Lower leg skin (tissue), 4 donors: ENCODE results near the gene GKAP1. TPM values are rescaled to one million over a fixed set of nuclear protein-coding genes. Genes with fewer than 3 reads are reported as not detected.
"Not testable (repeated sequence)": the region's sequence is repeated elsewhere in the genome, so short reads cannot be mapped to it uniquely, and the experiment has no call there.

Experiments
- DNase-seq, 2 donors: peaks; one replicate each; pipeline ENCODE4 v3.0.0-alpha.2; 2019; ENCODE audit warnings: low spot score in 2 of 2
- H3K4me3 ChIP-seq: fragments of 200-600 bp; sonication (generic); 2 replicates; pipeline ENCODE4 v1.5.1; 2017; ENCODE audit warnings: mild to moderate bottlenecking, low read depth; ENCODE audit not compliant: poor library complexity, severe bottlenecking
- CTCF ChIP-seq, 3 donors: fragments of 450-650 bp; IDR thresholded peaks; one replicate each; pipeline ENCODE4 v1.5.1; 2016; ENCODE audit warnings: antibody characterized with exemption in 3 of 3, mild to moderate bottlenecking in 3 of 3, moderate library complexity in 2 of 3
- POLR2A ChIP-seq, 2 donors: fragments of 450-650 bp; IDR thresholded peaks; one replicate each; pipeline ENCODE4 v1.6.1; 2016 to 2017; ENCODE audit warnings: antibody characterized with exemption in 2 of 2, mild to moderate bottlenecking in 1 of 2, moderate library complexity in 1 of 2
- WGBS, 2 donors: methylation state at CpG; one replicate each; pipeline ENCODE4 v1.1.5; 2018; 5-methylcytosine and 5-hydroxymethylcytosine counted together
- intact Hi-C: fragments of 100-400 bp; cut with DNase I; formaldehyde crosslinking; loops from one replicate; pipeline ENCODE4 v1.15.0; 2023; ENCODE audit warnings: low total_unique reads
- total RNA-seq, 4 donors: library from RNA; depleted of rRNA; stranded (reverse); fragments of >200 nt; gene quantifications; one replicate each; pipeline ENCODE4 v1.1.0, GENCODE V29; 2016

Gene GKAP1
- total RNA-seq, 4 donors from 2014 or later, result 1.3 to 4.5 (median 2.6) TPM

GRCh38 chr9:83765376-83765775 is 52.2 kb downstream of the GKAP1 start:
- TF ChIP-seq CTCF (IDR thresholded peaks at IDR 0.05) (no peak), POLR2A (IDR thresholded peaks at IDR 0.05) (no peak)
- DNase-seq, result no peak
- WGBS, 2 donors, result 87 to 93% methylated on average over 5 of the region's 5 CpGs
- intact Hi-C loops, result no loop called here
- H3K4me3 ChIP-seq, result no peak overlapping the region

- no peak for DNase-seq
- intact Hi-C loops, result no loop called here
- TF ChIP-seq CTCF (IDR thresholded peaks at IDR 0.05), result no peak
- TF ChIP-seq POLR2A (IDR thresholded peaks at IDR 0.05), result no peak
- no peak overlapping the region for H3K4me3 ChIP-seq
Observed at GRCh38 chr9:83754383-83754977, 63.1 kb downstream of the GKAP1 start.

GRCh38 chr9:83749706-83750105 is 67.9 kb downstream of the GKAP1 start:
- DNase-seq, result no peak
- TF ChIP-seq POLR2A (IDR thresholded peaks at IDR 0.05) (no peak), CTCF (IDR thresholded peaks at IDR 0.05) (no peak)
- no peak overlapping the region for H3K4me3 ChIP-seq
- 85 to 92% methylated on average over 3 of the region's 3 CpGs for WGBS, 2 donors
- intact Hi-C loops, result no loop called here

GRCh38 chr9:83744206-83744605 is 73.4 kb downstream of the GKAP1 start:
- intact Hi-C loops, result no loop called here

GRCh38 chr9:83733739-83734138 is 83.8 kb downstream of the GKAP1 start:
- intact Hi-C loops, result no loop called here
- H3K4me3 ChIP-seq, result no peak overlapping the region
- no peak for DNase-seq
- 96 to 97% methylated on average over 4 of the region's 4 CpGs for WGBS, 2 donors
- TF ChIP-seq CTCF (IDR thresholded peaks at IDR 0.05) (no peak), POLR2A (IDR thresholded peaks at IDR 0.05) (no peak)

More at GRCh38 chr9:83744206-83744605, 73.4 kb downstream of the GKAP1 start:
- no peak for DNase-seq
- 76 to 79% methylated on average over 1 of the region's 1 CpG for WGBS, 2 donors
- no peak overlapping the region for H3K4me3 ChIP-seq
- TF ChIP-seq POLR2A (IDR thresholded peaks at IDR 0.05) (no peak), CTCF (IDR thresholded peaks at IDR 0.05) (no peak)

GRCh38 chr9:83728591-83729368 is 88.8 kb downstream of the GKAP1 start:
- 91 to 93% methylated on average over 18 of the region's 22 CpGs for WGBS, 2 donors
- intact Hi-C loops, DNase-seq, H3K4me3 ChIP-seq: not testable (repeated sequence)
